Neural cell (in vitro differentiated cells): ENCODE data around the gene MYORG.

Source experiments
- CTCF ChIP-seq: fragments of 450-650 bp; IDR thresholded peaks from 2 replicates; pipeline ENCODE4 v1.5.1; 2014; ENCODE audit warnings: antibody characterized with exemption, mild to moderate bottlenecking, moderate library complexity; ENCODE audit not compliant: poor library complexity, severe bottlenecking
- EP300 ChIP-seq: fragments of 450-650 bp; conservative IDR thresholded peaks from 2 replicates; pipeline ENCODE4 v1.6.1; 2014; ENCODE audit warnings: antibody characterized with exemption, mild to moderate bottlenecking, moderate library complexity; ENCODE audit not compliant: poor library complexity, severe bottlenecking
- EZH2 ChIP-seq: fragments of 200-600, 300-800 bp; shearing (Covaris generic), sonication (generic); IDR thresholded peaks from 2 replicates; pipeline ENCODE4 v1.6.1; 2014; ENCODE audit warnings: antibody characterized with exemption, low read length, borderline replicate concordance, mild to moderate bottlenecking; ENCODE audit not compliant: insufficient read depth, poor library complexity, severe bottlenecking
- MXI1 ChIP-seq: fragments of 450-650 bp; conservative IDR thresholded peaks from 2 replicates; pipeline ENCODE4 v1.6.1; 2014; ENCODE audit warnings: antibody characterized with exemption, mild to moderate bottlenecking; ENCODE audit not compliant: poor library complexity, severe bottlenecking
- POLR2AphosphoS5 ChIP-seq: IDR thresholded peaks from 2 replicates; pipeline ENCODE4 v1.6.1; 2012
- RAD21 ChIP-seq: fragments of 450-650 bp; conservative IDR thresholded peaks from 2 replicates; pipeline ENCODE4 v1.6.1; 2014; ENCODE audit warnings: antibody characterized with exemption, mild to moderate bottlenecking, moderate library complexity
- REST ChIP-seq: IDR thresholded peaks from 2 replicates; pipeline ENCODE4 v1.6.1; 2012; ENCODE audit warnings: borderline replicate concordance
- SMC3 ChIP-seq: fragments of 450-650 bp; conservative IDR thresholded peaks from 2 replicates; pipeline ENCODE4 v1.6.1; 2014; ENCODE audit warnings: antibody characterized with exemption, mild to moderate bottlenecking, moderate library complexity; ENCODE audit not compliant: poor library complexity
- TAF1 ChIP-seq: IDR thresholded peaks from 2 replicates; pipeline ENCODE4 v1.6.1; 2012; ENCODE audit warnings: low read depth

GRCh38 chr9:34409154-34409553, 32.5 kb upstream of the MYORG start:
- TF ChIP-seq CTCF = no peak
- no peak for TF ChIP-seq EP300
- no peak for TF ChIP-seq TAF1
- no peak for TF ChIP-seq MXI1
- TF ChIP-seq POLR2AphosphoS5 = no peak
- TF ChIP-seq EZH2 = no peak
- no peak for TF ChIP-seq RAD21
- no peak for TF ChIP-seq SMC3
- TF ChIP-seq REST = no peak
